Activated CD8-positive, alpha-beta memory T cell treated with anti-CD3 and anti-CD28 coated beads, Interleukin-2, amount 50 U/mL, for 1 hour (primary cell): ENCODE results near the gene JMJD8.

ENCODE experiments used
- DNase-seq: peaks from one replicate; pipeline ENCODE4 v3.0.0-alpha.2; 2020; ENCODE audit errors: extremely low read depth

JMJD8 gene

DNA sequence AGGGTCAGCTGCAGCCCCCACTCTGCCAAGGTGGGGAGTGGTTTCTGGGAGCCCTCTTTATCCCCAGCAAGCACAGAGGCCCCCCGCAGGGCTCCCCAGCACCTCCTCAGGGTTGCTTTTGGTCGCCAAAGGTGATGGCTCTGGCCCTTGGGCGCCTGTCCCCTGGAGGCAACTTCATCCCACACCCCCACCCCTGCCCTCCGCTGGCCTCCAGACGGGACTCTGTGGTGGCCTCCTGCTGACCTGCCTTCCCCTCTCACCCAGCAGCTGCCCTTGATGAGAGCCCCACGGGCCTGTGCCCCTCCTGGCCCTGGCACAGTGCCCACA, 24.0 kb downstream of the JMJD8 start:
- no peak for DNase-seq

GRCh38 chr16:659618-660017, 24.5 kb downstream of the JMJD8 start:
- no peak for DNase-seq

- no peak for DNase-seq
Observed at GRCh38 chr16:658679-659571, 25.2 kb downstream of the JMJD8 start.

DNA sequence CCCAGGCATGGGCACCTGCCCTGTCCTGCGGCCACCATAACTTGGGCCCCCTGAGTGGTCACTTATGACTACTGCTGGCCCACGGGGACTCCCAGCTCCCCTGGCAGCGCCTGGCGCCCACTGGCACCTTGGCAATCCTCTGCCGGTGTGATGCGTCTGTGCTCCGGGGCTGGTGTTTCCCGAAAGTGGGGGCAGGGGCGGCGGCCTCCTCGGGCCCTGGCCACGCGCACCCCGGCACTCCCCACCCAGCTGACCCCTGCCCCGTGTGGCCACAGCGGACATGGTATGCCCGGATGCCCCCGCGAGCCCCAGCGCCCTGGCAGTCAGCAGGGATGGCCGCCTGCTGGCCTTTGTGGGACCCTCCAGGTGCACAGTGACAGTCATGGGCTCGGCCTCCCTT, 26.6 kb downstream of the JMJD8 start:
- DNase-seq, result no peak

GRCh38 chr16:654034-654433, 30.1 kb downstream of the JMJD8 start:
- DNase-seq, result no peak

DNA sequence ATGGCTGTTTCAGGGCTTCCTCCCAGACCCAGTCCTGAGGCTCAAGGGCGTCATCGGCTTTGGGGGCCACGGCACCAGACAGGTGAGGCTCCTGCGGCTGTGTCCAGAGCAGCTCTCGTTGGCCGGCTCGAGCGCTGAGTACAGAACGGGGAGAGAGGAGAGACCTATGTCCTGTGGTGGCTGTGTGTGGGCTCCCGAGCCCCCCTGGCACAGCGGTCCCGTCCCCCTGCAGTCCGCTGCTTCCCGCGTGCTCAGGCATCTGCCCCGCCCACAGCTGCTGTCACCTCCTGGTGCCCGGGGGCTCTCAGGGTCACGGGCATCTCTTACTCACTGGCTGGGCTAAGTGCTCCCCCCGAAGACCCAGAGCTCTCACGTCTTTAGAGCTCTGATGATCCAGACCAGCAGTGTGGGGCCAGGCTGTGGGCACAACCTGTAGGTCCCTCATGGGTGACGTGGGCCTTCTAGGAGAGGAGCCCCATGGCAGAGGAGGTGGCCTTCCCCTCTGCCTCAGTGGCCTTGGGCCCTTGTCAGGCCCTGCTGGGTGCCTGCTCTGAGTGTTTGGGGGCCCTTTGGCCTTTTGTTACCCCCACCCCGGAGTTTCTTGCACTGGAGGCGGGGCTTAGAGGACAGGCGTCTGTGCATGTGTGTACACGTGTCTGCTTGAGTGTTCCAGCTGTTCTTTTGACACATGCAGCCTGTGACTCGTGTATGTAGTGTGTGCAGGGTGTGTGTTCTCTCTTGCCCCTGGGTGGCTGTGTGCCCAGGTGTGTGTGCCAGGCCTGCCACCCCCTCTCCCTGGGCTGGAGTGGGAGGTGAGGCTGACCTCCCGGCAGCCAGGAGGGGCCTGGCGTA, 31.5 kb downstream of the JMJD8 start:
- no peak for DNase-seq

DNA sequence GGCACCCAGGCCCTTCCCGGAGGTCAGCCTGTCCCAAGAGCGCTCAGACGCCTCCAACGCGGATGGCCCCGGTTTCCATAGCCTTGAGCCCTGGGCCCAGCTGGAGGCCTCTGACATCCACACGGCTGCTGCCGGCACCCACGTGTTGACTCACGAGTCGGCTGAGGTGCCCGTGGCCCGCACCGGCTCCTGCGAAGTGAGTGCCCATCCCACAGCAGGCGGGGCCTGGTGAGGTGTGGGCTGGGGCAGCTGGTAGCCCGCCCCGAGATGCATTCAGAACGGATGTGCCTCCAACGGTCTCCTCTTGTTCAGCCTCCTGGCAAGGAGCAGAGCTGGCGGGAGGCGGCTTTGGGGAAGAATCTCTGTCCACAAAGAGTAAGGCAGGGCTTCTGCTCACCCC, 32.3 kb downstream of the JMJD8 start:
- DNase-seq, result no peak

GRCh38 chr16:649631-650030, 34.5 kb downstream of the JMJD8 start:
- DNase-seq, result no peak

GRCh38 chr16:648781-649589, 35.1 kb downstream of the JMJD8 start, which contains the start of gene WDR90:
Gene WDR90 (plus strand): TSS chr16:649365. CDS start chr16:649417, 52 bp downstream.
- peak; percentile 68 for DNase-seq

DNA sequence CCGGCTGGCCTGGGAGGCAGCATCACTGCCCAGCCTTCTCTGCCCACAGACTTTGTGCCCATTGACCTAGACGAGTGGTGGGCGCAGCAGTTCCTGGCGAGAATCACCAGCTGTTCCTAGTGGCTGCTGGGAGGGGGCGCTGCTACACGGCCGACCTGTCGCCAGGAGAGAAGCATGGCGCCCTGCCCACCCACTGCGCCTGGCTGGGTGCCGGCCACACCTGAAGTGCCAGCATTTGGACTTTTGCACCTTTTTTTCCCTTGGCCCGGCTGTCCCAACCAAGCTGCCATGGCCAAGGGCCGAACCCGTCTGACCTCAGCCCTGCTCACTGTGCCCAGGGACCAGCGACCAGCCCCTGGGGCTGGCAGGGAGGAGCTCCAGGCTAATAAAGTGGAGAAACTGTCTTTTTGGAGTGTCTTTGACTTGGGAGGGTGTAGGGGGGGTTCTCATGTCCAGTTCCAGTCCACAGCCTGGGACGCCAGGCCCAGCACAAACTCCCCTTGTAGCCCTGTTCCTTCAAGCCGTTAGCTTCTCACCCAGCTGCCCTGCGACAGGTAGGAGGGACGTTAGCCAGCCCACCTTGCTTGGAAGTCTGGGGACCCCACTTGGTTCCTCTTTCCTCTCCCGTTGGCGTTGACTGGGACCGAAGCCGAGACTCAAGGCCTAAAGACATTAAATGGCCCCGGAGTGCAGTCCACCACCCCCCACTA, 35.9 kb downstream of the JMJD8 start:
- no peak for DNase-seq

GRCh38 chr16:647173-647902, 36.8 kb downstream of the JMJD8 start:
- DNase-seq, result no peak

- no peak for DNase-seq
Observed at GRCh38 chr16:646679-647172, 37.4 kb downstream of the JMJD8 start.

DNA sequence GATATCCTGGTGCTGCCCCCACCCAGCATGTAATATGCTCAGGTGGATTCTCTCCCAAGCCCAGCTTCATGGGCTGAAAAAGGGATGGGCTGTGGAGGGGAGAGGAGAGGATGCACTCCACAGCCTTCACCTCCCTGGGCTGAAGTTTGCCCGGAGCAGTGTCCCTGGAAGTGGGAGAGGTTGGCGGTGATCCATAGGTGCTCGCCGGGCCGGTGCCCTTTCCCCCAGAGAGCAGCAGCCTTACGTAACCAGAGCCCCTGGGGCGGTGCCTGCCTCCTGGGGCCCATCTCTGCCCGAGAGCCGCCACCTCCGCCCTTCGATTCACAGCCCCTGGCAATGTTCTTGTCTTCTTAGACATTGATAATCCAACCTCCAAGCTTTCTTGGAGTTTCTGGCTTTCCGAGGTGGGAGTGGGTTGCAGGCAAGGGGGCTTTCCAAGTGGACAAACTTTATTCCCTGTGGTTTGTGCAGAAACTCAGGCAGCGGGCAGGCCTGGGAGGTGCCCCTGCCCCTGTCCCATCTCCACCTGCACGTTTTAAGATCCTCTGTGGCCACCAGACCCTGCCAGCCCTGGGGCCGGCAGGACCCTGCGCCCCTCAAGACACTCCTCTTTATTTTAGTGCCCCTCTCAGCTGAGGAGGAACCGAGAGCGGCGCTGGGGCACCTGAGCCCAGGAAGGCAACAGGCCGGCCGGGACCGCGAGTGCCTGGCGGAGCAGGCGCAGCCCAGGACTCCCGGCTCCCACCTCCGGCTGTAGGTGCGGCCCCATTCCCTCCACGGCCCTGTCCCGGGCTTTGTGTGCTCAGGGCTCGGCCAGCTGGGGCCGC, 38.1 kb downstream of the JMJD8 start:
- DNase-seq, result no peak

GRCh38 chr16:644556-644955, 39.6 kb downstream of the JMJD8 start:
- DNase-seq, result no peak

- DNase-seq, result no peak
Observed at GRCh38 chr16:643050-643368, 41.1 kb downstream of the JMJD8 start.

DNA sequence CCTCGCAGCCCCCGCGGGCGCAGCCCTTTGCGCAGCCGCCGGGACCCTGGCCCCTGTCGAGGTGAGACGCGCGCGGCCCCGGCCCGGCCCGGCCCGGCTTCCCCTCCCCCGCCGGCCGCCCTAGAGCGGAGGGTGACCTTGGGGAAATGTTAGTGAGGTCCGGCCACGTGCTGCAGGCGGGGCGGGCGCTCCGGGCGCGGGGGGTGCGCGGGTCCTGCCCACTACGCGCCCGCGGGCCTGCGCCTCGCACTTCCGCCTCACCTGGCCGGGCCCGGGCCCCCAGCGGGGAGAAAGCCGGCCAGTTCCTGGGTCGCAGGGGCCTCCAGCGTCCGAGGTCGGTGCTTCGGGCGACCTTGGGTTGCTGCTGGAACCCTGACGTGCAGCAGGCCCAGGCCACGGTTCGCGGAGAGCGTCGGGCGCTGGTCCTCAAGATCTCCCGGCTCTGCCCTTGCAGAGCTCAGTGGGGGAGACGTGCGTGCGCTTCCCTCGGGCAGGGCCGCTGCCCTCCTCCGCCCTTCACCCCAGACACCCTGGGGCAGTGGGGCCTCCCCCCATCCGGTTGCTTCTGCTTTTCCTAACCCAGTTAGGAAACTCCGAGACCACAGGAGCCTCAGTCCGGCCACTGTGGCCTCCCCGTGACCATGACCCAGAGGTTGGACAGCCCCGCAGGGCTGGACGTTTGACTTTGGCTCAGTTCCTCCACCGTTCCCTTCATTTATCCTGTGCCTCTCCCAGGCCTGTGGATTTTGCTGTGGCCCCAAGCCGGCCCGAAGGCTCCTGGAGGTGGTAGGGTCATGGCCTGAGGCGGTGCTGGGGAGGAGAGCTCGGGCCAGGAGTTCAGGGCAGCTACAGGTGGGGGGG, 41.7 kb downstream of the JMJD8 start:
- DNase-seq, result no peak

- DNase-seq, result no peak
Observed at GRCh38 chr16:641326-642188, 42.6 kb downstream of the JMJD8 start, which contains the start of gene MCRIP2. Gene MCRIP2 (plus strand): TSS chr16:641828. CDS start chr16:641992, 164 bp downstream.

GRCh38 chr16:640614-641013, 43.5 kb downstream of the JMJD8 start:
- no peak for DNase-seq
